GM18858 (cell line): ENCODE measurements around the gene CDC37L1.
A peak's percentile ranks its signal among the peaks of the same experiment; 100 is the strongest.

Source experiments
- ATAC-seq: cut with Tn5 transposase; IDR thresholded peaks from one replicate; pipeline ENCODE4 v1.9.1; 2021; ENCODE audit not compliant: unreplicated experiment

The CDC37L1 gene

DNA sequence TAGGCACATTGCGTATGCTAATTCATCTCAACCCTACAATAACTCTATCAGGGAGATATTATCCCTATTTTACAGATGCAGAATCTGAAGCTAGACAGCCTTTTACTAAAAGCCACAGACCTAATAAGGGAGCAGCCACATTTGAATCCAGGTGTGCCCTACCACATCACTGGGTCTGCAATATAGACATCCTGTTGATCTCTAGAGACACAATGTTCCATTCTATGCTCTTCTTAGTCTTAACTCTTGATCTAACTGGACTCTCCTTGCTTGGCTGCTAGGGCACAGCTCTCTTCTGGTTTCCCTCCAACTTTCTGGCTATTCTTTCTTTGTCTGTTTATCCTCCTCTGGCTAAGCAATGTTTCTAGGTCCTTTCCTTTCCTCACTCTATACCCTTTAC lies 11.7 kb upstream of the CDC37L1 start:
- ATAC-seq: no peak

DNA sequence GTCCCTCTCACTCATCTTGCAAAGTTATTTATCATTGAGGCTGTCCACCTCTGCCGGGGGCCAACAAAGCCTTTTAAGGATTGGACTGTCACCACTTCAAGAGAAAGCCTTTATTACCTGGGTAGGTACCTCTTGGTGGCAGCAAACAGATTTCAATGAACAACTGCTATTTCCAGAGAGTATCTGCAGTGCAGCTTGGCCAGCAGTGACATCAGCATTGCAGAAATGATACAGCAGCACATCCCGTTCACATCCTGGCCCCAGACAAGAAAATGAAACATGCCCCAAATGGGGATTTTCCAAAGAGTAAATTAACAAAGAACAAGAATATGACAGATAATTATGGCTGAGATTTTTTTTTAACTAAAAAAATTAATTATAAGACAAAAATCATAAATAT lies 10.8 kb upstream of the CDC37L1 start:
- ATAC-seq: no peak

DNA sequence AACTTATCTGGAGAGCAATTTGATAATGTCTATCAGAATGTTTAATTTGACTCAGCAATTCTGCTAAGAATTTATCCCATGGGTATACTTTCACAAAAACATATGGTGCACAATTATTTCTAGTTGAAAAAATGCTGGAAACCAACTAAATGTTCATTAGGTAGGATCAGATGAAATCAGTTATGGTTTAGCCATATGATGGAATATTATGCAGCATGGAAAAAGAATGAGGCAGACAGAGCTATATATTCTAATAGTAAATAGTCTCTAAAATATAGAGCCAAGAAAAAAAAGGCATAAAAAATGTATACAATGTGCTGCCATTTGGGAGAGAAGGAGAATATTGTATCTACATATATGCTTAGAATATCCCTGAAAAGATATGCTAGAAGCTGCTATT lies 9.5 kb upstream of the CDC37L1 start:
- ATAC-seq: no peak

GRCh38 chr9:4670591-4670990 lies 8.8 kb upstream of the CDC37L1 start:
- ATAC-seq: no peak

DNA sequence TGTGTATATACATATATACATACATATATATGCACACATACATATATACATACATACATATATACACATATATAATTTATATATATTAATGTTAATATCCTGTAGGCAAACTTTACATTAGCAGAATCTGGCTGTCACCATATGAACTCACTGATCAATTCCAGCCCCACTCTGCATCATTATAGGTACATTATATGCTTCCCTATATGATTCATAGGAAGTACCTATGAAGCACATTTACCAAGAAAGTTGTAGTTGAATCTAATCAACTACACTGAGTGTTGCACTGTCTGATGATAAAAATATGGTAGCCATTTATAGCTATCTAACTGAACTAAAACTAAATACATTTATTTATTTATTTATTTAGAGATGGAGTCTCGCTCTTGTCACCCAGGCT lies 7.6 kb upstream of the CDC37L1 start:
- ATAC-seq: no peak

DNA sequence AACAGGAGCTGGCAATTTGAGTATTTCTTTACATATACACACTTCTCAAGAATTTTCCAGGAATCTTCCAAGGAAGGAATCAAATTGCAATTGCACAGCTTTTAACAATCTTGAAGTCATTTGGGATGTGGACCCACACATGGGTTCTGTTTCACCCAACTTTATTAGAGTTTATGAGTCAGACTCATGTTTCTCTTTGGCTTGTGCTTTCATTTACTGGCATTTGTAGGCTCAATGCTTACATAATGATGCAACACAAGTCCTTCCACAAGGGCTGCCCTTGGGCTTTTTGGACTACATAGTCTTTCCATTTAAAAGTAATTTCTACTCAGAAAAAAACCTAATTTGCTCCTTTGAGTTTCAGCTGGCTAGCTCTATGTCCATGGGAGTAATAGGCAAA lies 4.6 kb upstream of the CDC37L1 start:
- ATAC-seq: no peak

- no peak for ATAC-seq
Measured at GRCh38 chr9:4677392-4677791, 2.0 kb upstream of the CDC37L1 start.

- no peak for ATAC-seq
Measured at GRCh38 chr9:4678679-4679267, 596 bp upstream of the CDC37L1 start.

DNA sequence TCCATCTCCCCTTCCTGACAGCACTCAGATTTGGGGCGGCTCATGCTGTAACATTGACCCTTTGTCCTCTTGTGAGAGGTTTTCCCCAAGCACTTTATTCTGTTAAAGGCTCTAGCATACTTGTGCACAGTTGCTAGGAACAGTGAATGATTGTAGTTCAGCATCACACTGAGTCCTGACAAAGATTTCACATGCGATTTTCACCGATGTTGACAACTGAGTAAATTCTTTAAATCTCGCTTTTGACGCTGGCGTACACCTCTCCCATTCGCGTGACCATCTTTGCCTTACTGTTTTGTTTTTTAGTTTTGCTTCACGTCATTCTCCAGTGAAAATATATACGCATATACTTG lies 780 bp downstream of the CDC37L1 start:
- ATAC-seq: peak; percentile 3

DNA sequence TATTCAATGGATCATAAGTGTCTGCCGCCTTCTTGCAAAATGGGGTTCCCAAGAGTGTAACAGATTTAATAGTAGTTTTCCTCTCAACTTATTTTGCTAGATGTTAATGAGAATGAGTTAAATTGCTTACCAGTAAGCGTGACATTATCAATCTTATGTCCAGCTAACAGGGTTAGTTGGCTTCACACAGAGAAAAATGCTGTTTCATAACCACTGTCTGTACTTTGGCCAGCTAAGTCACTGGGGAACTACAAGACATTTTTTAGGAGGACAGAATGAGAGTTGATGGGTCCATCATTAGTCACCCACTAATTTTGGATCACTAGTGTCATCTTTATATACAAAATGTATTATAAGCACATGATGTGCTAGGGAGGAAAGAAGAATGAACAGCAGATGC lies 1.4 kb downstream of the CDC37L1 start:
- no peak for ATAC-seq

GRCh38 chr9:4684820-4685219 lies 5.5 kb downstream of the CDC37L1 start:
- no peak for ATAC-seq

GRCh38 chr9:4686112-4686511 lies 6.7 kb downstream of the CDC37L1 start:
- no peak for ATAC-seq

GRCh38 chr9:4686584-4686983 lies 7.2 kb downstream of the CDC37L1 start:
- no peak for ATAC-seq

DNA sequence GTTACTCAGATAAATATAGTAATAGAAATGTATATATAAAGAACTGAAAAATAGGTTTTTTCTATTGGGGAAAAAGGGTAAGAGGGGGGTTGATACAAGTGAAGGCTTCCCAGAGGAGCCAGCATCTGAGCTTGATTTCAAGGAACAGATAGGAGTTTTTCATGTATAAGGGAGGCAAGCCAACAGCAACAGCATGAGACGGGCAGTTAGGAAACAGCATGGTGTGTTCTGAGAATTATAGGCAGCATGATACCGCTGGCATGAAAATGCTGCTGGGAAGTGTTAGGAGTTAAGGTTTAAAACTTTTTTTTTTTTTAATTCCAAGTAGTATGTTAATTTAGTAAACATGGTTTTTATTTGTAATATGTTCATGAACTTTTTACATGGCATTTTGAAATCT lies 9.7 kb downstream of the CDC37L1 start:
- ATAC-seq: no peak

DNA sequence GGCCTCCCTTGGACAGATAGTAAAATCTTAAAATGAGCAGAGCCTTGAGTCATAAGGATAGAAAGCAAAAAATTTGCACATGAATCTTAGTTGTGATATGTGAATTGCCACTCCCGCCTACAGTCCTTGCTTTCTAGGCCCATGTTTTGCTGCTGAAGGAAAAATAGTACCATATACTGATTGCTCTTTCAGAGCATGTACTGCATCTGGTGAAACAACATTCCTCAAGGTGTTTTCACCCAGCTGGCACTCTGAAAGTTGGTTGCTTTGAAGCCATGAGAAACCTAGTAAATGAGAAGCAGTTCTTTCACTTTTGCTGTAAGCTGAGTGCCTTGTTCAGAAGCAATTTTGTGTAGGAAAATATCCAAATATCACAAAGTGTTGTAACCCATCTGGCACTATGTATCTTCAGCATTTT lies 10.3 kb downstream of the CDC37L1 start:
- ATAC-seq: peak; percentile 72

DNA sequence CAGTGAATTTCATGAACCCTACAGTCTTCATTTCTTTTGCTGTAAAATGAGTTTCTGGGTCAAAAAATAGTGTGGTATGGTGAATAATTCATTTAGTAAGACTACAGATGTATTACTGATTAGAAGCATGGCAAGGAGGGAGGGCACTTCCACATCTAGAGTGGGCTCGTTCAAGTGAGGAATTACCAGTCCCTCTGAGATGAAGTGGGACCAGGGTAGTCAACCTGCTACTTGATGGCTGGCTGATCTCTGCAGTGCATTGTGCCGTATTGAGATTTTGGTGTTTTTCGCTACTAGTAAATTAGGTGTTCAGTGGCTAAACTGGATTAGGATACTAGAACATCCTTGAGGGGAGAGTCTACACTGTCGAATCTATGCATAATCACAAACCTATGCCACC lies 10.8 kb downstream of the CDC37L1 start:
- peak; percentile 44 for ATAC-seq

DNA sequence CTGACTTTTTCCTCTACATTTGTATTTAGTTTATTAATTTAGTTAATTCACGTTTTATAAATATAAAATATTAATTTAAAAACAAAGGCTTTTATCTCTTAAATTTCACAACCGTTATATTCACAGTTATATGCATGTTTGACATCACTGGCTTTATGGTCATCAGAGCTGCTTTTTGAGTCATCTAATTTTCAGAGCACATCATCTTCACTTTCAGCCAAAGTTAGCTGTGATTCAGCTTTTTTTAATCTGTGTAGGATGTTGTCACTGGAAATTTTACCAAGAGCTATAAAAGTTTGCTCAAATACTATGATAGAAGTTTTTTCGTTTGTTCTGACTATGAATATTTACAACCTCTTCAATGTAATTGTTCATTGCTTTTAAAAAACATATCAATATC lies 12.4 kb downstream of the CDC37L1 start:
- no peak for ATAC-seq

- ATAC-seq: no peak
Measured at GRCh38 chr9:4700091-4700490, 20.7 kb downstream of the CDC37L1 start.

DNA sequence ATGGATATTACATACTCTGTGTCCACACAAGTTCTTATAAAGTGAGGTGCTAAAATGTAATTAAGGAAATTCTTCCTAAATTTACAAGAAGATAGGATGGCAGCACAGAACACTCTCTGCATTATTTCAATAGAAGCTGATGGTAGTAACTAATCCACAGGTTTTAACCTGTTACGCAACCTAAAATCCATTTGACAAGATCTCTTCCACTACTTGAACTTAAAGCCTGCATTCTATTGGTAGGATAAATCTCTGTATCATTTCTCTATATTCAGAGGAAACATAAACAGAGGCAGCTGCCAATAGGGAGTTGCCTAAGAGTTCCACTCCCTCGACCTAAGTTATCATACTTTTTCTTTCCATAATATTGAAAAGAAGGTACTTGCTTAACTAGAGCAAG lies 21.6 kb downstream of the CDC37L1 start:
- no peak for ATAC-seq

DNA sequence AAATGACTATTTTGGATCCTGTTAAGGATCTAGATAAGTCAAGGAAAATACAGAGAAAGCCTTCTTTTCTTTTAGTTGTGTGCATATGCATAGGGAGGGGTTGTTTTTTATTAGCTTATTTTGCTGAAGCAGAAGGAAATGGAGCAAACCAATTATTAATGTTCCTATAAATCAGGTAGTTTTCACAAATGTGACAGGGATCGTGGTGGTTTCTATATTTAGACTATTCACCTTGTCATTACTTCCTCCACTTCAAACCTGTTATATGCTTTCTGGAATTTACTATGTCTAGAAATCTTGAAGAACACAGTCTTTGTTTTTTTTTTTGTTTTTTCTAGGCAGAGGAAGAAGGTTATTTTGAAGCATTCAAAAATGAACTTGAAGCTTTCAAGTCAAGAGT lies 22.2 kb downstream of the CDC37L1 start:
- ATAC-seq: no peak

- no peak for ATAC-seq
Measured at GRCh38 chr9:4704129-4704528, 24.8 kb downstream of the CDC37L1 start.

DNA sequence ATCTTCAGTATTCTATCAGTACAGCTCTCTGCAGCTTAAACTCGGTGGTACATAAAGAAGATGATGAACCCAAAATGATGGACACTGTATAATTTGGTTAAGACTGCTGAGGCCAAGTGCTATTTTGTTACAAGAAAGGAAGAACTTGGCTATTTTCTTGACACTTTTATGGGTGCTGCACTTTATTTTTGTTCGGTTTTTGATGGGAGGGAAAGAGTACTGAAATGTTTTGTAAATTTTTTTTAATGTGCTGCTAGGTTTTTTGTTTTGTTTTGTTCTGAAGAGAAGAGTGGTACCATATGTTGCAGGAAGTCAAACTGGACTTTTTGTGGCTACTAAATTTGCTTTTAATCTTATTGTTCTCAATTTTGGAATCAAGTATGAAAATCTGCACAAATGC lies 26.7 kb downstream of the CDC37L1 start:
- no peak for ATAC-seq

DNA sequence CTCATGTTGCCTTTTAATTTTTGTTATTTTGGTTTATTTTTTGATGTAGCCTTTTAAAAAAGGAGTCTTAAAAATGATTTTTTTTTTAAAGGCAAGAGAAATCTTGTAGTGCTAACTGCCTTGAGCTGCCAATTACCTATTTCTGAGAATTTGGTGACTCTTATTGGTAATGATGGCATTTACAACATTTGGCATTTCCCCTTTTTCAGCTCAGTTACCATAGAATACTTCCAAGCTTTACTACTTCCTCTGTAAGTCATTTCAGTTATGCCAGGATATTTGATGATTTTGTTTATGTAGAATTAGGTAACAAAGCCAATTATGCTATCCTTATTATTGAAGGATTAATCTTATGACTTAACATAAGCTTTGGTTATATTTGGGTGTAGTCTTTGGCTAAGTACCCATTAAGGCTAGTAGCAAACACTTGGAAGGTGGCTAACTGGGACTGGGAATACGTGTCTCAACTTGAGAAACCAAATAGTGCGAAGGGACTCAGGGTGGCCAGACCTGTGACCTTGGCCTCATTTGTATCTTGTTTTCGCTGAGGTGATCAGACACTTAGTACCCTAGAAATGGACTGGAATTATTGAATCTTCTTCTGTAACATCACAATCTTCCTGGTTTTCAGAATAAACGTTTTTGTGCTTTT lies 27.7 kb downstream of the CDC37L1 start:
- ATAC-seq: no peak
